Loucy (cell line): Measurements from ENCODE around the gene BTBD6.

Experiments
- CTCF ChIP-seq: fragments of 200-600 bp; sonication (generic); conservative IDR thresholded peaks from 2 replicates; pipeline ENCODE4 v1.5.1; 2014; ENCODE audit warnings: mild to moderate bottlenecking, antibody characterized with exemption, low read length
- EZH2phosphoT487 ChIP-seq: fragments of 200-600 bp; IDR thresholded peaks from 2 replicates; pipeline ENCODE4 v1.6.1; 2018; ENCODE audit warnings: antibody characterized with exemption, mild to moderate bottlenecking, moderate library complexity, borderline replicate concordance

- TF ChIP-seq CTCF: no peak
- TF ChIP-seq EZH2phosphoT487: no peak
Measured at GRCh38 chr14:105283899-105284298, 35.6 kb downstream of the BTBD6 start.
